Activated T-helper 1 cell treated with Interleukin-2 at 50 U/mL for 16 hours (primary cell): ENCODE measurements around the gene NUMBL.
"Not testable (repeated sequence)": the region's sequence is repeated elsewhere in the genome, so short reads cannot be mapped to it uniquely, and the experiment has no call there.

Source experiments
- DNase-seq: peaks from one replicate; pipeline ENCODE4 v3.0.0-alpha.2; 2020; ENCODE audit warnings: low read depth

Gene NUMBL

DNA sequence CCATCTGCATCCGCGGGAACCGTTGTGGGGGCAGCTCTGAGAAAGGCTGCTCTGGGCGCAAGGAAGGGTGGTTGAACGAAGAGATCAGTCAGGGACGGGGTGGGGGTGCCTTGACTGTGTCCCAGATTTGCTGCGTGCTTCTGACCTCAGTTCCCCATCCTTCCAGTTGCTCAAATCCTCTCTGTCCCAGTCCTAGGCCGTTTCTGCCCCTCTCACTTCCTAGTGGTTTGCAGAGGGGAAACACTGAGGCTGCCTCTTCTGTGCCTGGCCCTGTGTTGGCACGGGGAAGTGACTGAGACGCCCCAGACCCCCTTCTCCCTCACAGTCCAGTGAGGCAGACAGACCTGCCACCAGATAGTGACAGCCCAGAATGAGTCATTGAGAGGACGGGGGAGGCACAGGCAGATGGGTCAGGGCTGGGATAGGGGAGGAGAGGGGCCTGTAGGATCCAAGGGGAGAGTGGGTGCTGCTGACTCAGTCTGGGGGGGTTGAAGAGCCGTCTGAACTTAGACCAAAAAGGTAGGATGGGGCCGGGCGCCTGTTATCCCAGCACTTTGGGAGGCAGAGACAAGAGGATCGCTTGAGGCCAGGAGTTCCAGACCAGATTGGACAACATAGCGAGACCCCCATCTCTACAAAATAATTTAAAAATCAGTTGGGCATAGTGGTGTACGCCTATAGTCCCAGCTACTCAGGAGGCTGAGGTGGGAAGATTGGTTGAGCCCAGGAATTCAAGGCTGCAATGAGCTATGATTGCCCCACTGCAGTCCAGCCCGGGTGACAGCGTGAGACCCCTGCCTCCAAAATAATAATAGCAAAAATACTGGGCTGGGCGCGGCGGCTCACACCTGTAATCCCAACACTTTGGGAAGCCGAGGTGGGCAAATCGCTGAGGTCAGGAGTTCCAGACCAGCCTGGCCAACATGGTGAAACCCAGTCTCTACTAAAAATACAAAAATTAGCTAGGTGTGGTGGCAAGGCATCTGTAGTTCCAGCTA lies 26.5 kb downstream of the NUMBL start:
- no peak for DNase-seq

DNA sequence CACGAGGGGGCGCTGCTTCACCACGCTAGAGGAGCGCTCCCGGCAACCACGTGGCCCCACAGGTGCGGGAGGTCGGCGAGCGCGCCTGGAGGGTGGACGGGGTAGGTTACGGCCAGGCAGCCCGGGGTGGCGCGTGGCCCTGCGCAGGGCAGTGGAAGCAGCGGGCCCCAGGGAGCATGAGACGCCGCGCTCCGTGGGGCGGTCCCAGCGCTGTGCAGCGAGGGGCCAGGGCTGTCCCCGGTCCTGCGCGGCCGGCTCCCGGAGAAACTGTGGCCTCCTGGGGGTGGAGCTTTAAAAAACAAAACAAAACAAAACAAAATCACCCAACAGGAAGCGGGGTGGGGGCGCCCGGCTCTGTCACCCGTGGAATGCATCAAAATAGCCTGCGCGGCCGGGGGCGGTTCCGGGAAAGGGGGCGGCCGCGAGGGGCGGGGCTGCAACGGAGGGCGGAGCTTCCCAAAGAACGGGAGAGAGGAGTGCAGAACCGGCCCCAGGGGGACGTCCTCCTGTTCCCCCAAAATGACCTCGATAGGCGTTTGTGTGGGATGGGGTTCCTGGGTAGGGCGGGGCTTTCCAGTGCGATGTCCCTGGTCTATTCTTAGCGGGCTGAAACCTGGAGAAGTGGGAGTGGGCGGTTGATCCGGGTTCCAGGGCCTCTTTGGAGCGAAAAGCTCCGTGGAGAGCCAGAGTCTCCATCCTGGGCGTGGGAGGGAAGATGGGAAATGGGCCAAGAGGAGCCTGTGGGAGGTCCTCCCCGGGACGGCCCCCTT lies 27.3 kb downstream of the NUMBL start:
- DNase-seq, result peak; percentile 88

DNA sequence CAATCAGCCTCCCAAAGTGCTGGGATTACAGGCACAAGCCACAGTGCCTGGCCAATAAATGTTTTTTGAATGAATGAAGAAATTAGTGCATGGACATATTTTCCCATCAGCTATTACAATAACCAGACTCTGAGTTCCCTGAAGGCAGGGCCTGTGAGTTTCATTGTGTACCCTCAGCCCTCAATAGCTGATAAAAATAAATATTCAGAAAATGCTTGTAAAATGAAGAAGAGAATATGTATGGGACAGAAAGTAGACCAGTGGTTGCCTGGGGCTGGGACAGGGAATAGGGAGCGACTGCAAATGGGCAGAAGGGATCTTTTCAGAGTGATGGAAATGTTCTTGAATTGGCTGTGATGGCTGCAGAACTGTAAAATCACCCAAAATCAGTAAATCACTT lies 28.8 kb downstream of the NUMBL start:
- DNase-seq, result no peak

DNA sequence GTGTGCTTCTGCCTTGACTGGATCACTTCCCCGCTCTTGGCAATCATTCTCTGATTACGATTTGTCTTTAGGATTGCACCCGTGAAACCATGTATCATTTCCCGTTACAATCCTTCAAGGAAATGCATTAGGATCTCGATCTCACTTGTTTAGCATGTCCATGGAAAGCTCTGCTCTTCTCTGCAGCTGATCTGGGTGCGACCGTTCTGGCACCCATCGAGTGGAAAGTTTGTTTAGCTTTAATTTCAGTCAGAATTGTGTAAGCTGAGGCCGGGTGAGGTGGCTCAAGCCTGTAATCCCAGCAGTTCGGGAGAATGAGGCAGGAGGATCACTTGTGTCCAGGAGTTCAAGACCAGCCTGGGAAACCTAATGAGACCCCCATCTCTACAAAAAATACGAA lies 30.9 kb downstream of the NUMBL start:
- DNase-seq, result no peak

DNA sequence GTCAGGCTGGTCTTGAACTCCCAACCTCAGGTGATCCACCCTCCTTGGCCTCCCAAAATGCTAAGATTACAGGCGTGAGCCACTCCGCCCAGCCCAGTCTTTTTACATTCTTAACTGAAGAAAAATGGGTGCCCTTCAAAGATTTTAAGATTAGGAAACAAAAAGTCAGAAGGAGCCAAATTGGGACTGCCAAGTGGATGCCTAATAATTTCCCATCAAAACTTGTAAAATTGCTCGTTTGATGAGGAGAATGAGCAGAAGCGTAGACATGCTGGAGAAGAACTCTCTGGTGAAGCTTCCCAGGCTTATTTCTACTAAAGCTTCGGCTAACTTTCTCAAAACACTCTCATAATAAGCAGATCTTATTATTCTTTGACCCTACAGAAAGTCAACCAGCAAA lies 31.3 kb downstream of the NUMBL start:
- DNase-seq, result no peak

GRCh38 chr19:40658031-40658430 lies 32.4 kb downstream of the NUMBL start:
- no peak for DNase-seq

DNA sequence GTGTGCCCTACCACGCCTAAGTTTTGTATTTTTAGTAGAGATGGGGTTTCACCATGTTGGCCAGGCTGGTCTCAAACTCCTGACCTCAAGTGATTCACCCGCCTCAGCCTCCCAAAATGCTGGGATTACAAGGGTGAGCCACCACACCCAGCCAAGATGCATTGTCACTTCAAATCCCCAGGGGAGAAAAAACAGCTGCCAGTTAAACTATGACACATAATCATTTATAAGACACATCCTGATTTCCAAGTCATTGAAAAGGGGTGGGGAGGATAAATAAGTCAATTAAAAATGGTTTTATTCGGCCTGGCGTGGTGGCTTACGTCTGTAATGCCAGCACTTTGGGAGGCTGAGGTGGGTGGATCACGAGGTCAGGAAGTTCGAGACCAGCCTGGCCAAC lies 34.8 kb downstream of the NUMBL start:
- DNase-seq, result not testable (repeated sequence)

DNA sequence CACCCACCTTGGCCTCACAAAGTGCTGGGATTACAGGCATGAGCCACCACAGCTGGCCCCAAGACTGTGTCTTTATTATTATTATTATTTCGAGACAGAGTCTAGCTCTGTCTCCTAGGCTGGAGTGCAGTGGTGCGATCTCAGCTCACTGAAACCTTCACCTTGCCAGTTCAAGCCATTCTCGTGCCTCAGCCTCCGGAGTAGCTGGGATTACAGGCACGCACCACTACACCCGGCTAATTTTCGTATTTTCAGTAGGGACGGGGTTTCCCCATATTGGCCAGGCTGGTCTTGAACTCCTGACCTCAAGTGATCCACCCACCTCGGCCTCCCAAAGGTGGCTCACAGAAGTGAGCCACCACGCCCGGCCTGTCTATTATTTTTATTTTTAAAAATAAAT lies 38.1 kb downstream of the NUMBL start:
- DNase-seq, result not testable (repeated sequence)

DNA sequence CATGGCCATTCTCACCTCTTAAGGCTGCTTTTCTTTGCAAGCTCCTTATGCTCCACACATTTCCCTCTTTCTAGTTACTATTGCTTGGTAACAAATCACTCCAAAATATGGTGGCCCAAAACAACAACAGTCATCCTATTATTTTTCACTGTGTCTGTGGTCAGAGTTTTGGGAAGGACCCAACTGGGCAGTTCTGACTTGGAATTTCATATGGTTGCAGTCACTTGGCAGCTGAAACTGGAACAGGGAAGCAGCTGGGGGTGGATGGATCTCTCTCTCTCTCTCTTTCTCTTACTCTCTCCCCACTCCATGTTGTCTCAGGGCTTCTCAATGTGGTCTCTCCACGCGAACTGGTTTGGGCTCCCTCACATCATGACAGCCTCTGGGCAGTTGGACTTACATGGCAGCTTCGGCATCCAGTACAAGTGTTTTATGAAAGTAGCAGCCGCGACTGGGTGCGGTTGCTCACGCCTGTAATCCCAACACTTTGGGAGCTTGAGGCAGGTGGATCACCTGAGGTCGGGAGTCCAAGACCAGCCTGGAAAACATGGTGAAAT lies 39.6 kb downstream of the NUMBL start:
- DNase-seq, result no peak

DNA sequence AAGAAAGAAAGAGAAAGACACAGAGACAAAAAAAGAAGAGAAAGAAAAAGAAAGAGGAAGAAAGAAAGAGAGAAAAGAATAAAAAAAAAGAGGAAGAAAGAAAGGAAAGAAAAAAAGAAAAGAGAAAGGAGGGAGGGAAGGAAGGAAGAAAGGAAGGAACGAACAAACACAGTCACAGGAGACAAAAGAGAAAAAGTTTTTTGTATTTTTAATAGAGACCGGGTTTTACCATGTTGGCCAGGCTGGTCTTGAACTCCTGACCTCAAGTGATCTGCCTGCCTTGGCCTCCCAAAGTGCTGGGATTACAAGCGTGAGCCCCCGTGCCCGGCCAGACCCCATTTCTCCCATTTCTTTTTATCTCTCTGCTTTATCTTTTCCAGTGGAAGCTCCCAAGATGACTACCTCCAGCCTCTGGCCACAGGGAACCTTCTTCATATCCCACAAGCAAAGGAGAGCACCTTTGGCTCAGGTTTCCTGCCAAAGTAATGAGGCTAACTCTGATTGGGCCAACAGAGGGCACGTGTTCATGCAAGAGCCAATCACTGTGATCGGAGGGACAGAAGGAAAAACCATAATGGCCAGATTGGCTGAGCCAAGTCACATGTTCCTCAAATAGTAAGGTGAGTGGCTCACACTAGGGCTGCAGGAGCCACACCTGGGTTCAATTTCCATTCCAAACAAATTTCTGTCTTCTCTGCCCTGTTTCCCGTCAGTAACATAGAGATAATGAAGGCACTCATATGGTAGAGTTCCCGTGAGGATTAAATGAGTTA lies 40.4 kb downstream of the NUMBL start:
- DNase-seq, result not testable (repeated sequence)

GRCh38 chr19:40646743-40647254 lies 43.7 kb downstream of the NUMBL start:
- DNase-seq, result no peak

GRCh38 chr19:40642757-40643305 lies 47.6 kb downstream of the NUMBL start:
- DNase-seq, result no peak

- no peak for DNase-seq
Measured at GRCh38 chr19:40642051-40642706, 48.3 kb downstream of the NUMBL start.

GRCh38 chr19:40641281-40641680 lies 49.2 kb downstream of the NUMBL start:
- no peak for DNase-seq

DNA sequence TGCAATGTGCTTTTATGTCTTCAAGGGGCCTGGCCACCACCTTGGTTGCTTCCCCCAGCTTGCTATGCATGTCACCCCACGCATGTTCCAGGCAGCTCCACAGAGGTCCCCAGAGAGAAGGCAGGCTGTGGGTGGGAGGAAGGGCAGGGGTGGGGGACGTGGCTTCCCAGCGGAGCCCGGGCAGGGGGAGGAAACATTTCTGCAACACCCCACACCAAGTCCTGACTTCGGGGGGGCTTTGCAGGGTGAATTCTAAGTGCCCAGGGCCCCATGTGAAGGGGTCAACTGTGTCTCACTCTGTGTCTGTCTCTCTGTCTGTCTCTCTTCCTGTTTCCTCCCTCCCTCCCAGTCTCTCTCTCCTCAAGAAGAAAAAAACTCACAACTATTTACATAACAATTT lies 49.7 kb downstream of the NUMBL start:
- DNase-seq, result no peak

DNA sequence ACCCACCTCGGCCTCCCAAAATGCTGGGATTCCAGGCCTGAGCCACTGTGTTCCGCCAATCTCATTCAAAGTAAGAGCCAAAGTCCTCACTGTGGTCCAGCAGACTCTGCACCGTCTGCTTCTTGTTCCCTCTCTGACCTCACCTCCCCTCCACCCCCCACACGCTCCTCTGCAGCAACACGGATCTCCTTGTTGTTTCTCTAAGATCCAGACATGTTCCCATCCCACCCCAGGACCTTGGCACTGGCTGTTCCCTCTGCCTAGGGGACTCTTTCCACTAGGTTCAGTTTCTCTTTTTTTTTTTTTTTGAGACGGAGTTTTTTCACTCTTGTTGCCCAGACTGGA lies 50.8 kb downstream of the NUMBL start:
- no peak for DNase-seq

- DNase-seq, result no peak
Measured at GRCh38 chr19:40638327-40638726, 52.1 kb downstream of the NUMBL start.

DNA sequence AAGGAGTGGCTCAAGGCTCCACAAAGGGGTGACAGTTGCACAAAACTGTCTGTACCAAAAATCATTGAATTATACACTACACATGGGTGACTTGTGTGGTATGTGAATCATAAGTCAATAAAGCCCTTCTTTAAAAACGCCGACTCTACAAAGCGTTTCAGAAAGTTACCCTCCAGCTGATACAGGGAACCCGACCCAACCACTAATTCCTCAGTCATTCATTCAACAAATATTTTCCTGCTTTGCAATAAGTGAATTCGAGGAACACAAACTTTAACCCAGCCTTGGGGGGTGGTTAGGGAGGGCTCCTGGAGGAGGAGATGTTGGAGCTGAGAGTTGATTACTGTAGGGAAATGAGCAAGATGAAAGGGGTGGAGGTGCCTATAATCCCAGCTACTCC lies 57.2 kb downstream of the NUMBL start:
- no peak for DNase-seq

GRCh38 chr19:40632311-40633036 lies 58.0 kb downstream of the NUMBL start:
- no peak for DNase-seq

DNA sequence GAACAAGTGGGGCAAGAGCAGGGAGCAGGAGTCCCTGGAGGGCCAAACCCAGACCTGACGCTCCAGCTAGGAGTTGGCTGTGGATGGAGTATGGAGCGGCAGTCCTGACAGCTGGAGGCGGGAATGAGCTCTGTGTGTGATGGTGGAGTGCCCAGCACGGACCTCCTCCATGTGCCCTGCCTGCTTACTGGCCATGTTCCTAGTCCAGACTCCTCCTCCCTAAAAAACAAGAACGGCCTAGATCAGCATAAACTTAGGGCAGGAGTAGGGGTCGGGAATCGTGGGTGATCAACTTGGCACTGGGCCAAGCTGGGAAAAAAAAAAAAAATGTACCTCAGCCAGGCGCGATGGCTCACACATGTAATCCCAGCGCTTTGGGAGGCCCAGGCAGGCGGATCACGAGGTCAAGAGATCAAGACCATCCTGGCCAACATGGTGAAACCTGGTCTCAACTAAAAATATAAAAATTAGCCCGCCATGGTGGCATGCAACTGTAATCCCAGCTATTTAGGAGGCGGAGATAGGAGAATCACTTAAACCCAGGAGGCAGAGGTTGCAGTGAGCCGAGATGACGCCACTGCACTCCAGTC lies 59.8 kb downstream of the NUMBL start:
- no peak for DNase-seq
